HG02840 (cell line): ENCODE results near the gene TSTD1.
"Not testable (repeated sequence)": the region's sequence is repeated elsewhere in the genome, so short reads cannot be mapped to it uniquely, and the experiment has no call there.

Experiments used
- ATAC-seq: cut with Tn5 transposase; IDR thresholded peaks from one replicate; pipeline ENCODE4 v1.9.1; 2021; ENCODE audit warnings: mild to moderate bottlenecking, moderate library complexity, moderate number of reproducible peaks; ENCODE audit not compliant: unreplicated experiment, low FRiP score

The TSTD1 gene

DNA sequence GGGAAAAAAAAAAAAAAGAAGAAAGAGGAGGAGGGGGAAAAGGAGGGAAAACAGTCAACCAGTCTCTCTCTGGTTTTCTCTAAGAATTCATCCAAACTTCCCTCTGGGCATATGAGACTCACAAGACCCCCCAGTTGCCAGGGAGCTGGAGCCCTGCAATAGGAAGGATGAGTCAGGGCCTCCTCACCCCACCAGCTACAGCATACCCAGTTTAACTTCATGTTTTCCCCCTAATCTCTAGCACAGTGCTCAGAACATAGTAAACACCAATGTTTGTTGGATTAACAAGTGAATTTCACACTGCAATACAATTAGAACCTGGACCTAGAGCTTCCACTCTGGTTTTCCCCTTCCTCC, 25.7 kb downstream of the TSTD1 start:
- ATAC-seq: no peak

DNA sequence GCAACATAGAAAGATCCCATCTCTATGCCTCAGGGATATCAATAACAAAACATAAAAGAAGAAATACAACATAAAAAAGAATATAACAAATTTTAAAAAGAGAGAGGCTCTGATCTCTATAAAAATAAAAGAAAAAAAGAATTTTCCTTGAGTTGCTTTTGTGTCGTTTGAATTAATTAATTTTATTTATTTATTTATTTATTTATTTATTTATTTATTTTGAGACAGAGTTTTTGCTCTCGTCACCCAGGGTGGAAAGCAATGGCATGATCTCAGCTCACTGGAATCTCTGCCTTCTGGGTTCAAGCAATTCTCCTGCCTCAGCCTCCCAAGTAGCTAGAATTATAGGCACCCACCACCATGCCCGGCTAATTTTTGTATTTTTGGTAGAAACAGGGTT, 26.3 kb downstream of the TSTD1 start:
- no peak for ATAC-seq

DNA sequence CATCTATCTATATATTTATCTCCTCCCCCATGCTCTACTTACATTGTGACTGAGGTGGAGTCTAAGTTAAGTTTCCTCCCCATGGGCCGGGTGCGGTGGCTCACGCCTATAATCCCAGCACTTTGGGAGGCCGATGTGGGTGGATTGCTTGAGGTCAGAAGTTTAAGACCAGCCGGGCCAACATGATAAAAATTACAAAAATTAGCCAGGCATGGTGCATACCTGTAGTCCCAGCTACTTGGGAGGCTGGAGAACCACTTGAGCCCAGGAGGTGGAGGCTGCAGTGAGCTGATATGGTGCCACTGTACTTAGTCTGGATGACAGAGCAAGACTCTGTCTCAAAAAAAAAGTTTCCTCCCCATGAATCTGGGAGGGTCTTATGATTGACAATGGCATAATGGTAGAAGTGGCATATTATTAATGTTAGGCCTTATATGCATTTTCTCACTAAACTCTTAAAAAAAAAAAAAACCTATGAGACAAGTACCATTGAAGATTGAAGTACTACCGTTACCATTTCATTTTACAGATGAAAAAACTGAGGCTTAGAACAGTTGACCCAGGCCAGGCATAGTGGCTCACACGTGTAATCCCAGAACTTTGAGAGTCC, 29.1 kb downstream of the TSTD1 start:
- ATAC-seq: no peak

DNA sequence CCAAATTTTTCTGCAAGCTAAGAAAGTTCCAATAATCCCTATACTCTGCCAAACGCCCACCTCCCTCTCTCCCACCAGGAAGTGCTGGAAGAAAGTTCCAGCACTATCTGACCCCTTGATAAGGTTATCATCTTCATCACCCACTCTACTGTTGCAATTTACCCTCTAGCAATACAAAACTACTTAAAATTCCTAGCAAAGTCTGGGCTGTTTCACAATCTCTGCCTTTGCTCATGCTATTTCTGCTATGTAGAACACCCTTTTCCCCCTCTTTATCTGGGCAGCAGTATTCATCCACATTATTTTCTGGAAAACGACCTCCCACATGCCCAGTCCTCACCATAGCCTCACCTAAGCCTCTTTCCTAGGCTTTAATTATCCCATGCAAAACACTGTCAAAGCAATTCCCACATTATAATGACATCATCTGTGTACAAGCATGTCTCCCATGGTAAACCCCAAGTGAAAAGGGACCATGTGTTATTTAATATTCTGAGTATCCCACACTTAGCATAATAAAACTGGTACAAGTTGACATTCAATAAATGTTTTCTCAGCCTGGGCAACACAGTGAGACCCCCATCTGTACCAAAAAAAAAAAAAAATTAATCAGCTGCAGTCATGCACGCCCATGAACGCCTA, 29.8 kb downstream of the TSTD1 start:
- ATAC-seq: no peak

DNA sequence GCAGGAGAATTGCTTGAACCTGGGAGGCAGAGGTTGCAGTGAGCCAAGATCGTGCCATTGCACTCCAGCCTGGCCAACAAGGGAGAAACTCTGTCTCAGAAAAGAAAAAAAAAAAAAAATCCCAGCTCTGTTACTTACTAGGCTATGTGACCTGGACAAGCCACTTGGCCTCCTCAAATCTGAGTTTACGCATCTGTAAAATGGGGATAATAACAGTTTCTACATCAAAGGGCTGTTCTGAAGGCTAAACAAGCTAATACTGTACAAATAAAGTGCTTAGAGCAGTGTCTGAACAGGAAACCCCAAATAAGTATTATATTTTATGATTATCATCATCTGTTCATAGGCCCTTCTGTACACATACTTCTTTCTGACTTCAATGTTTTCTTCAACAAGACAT, 31.4 kb downstream of the TSTD1 start:
- no peak for ATAC-seq

DNA sequence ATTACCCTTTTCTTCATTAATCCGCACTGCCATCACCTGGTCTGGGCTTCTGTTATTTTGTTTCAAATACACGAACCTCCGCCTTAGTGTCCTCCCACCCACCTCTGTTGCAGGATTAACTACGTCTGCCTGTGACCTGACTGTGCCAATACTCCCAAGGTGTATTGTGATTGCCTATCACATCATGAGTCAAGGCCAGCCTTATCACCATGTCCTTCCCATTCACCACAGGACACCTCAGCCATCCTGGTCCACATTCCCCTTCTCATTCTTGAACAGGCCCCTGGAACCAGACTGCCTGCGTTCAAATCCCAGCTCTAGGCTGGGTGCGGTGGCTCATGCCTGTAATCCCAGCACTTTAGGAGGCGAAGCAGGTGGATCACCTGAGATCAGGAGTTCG, 32.2 kb downstream of the TSTD1 start:
- no peak for ATAC-seq

DNA sequence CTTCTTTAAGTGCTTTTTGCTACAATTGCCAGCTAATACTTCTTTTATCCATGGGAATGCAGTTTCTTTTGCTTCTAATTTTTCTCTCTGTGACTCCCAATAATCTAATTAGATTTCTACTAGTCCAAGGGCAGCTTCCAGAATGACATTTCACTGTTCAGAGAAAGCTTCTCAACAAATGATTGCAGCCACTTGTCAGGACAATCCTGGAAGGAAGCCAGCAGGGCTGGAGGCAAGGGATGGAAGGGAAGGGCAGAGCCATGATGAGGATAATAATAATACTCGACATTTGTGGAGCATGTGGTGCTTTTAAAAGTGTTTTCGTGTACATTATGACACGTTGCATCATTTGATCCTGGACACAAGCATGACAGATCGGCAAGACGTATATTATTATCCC, 37.2 kb downstream of the TSTD1 start:
- ATAC-seq: no peak

DNA sequence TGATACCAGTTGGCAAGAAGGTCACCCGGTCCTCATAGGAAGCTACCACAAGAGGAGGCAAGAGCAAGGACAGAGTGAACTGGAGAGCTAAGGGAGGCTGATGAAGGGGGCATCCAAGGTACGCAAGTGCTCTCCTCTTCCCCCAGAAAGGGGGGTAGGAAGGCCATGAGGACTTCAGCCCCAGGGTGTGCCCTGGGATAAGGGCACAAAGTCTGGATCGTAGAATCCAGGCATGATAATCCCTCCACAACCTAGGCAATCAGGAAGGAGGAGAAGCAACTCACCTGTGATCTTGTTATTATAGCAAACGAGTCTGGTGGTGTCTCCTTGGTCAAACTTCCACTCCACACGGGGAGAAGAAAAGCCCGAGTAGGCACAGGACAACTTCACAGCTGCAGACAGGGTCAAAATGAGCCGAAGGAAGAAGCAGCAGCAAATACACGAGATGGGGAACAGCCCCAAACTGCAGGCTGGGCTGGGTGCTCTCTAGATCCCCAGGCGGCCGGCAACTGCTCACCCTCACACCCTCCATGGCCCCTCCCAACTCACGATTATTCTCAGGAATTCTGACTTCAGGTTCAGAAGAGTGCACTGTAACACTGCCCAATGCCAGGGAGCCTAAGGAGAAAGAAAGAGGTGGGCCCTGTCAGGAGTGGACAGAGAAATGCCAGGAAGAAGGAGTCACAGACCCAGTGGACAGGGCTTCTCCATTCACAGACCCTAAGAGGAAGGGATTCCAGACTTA, 37.9 kb downstream of the TSTD1 start:
- no peak for ATAC-seq

DNA sequence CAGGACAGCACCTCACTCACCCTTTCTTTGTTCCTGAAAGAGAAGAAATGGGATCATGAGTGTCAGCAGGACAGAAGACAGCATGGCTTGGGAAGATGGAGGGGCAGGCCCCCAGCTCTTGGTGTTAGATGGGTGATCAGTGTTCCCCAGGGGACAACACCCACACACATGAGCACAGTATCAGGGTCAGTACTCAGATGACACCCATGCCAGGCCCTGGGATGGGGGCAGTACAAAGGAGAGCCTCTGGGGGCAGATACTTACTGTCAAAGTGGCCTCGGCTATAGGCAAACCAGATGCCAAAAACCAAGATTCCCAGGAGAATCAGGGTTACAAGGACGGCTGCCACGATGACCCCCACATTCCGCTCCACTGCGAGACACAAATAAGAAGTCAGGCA, 39.4 kb downstream of the TSTD1 start:
- no peak for ATAC-seq

DNA sequence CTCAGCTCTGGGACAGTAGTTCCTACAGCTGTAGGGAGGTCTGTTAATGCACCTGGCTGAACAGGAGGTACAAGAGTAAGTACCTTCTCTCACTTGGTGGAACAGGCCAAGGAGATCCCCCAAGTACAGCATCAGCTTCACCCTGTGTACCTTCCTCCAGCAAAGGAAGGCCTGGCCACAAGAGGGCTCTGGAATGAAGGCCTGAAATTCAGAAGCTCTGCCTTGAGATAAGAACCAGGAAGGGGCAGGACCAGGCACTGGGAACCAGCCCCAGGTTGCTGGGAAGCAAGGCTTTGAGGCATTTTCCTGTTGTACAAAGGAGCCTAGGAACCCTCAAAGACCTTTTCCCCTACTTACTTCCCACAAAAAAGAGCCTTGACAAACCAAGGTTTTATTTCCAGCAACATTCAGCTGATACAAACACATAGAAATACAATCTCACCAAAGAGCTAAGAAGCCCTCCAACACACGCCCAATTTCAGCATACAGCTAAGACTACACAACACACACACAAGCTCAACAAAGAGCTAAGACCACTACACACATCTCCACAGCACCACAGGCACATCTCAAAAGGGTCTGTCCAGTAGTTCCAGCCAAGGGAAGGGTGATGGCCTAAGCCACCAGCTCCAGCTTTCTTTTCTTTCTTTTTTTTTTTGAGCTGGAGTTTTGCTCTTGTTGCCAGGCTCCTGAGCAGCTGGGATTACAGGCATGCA, 41.3 kb downstream of the TSTD1 start:
- ATAC-seq: no peak

DNA sequence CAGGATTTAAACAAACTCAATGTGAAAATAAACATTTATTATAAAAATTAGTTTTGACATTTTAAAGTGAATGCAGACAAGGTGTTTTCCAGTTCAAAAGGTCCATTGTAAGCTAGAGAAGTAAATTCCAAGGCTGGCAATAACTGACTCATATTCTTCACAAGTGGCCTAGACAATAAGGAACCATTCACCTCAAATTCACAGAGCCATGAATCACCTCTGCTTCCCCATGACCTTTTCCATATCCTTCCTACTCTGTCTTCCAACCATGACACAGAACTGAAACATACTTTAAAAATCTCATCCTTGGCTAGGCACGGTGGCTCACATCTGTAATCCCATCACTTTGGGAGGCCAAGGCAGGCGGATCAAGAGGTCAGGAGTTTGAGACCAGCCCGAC, 42.6 kb downstream of the TSTD1 start:
- ATAC-seq: no peak

DNA sequence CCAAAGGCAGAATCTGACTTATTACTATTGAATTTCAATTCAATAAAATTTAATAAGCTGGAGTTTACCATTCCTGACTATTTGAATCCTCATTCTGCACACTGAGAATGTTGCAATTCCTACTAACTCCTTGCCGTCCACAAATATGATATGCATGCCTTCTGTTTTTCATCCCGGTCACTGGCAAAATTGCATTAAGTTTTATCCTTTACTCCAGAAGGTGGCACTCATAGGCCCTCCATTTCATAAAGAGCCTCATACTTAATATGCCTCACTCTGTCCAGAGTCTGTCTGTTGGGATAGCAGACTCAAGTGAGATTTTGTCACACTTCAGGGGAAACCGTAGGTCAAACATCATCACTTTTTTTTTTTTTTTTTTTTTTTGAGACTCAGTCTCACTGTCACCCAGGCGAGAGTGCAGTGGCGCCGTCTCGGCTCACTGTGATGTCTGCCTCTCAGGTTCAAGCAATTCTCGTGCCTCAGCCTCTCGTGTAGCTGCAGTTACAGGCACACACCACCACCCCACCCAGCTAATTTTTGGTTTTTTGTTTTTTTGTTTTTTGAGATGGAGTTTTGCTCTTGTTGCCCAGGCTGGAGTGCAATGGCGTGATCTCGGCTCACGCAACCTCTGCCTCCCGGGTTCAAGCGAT, 45.1 kb downstream of the TSTD1 start:
- ATAC-seq: no peak

DNA sequence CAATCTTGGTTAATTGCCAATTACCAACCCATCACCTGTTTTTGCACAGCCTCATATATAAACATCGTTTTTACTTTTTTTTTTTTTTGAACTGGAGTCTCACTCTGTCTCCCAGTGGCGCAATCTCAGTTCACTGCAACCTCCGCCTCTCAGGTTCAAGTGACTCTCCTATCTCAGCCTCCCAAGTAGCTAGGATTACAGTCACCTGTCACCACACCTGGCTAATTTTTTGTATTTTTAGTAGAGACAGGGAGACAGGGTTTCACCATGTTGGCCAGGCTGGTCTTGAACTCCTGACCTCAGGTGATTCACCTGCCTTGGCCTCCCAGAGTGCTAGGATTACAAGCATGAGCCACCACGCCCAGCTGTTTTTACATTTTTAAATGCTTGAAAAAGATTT, 46.7 kb downstream of the TSTD1 start:
- not testable (repeated sequence) for ATAC-seq
